Type B pancreatic cell (in vitro differentiated cells): ENCODE data around the gene ZNF595. TPM values are rescaled to one million over a fixed set of nuclear protein-coding genes. Genes with fewer than 3 reads are reported as not detected.
"Not testable (repeated sequence)": the region's sequence is repeated elsewhere in the genome, so short reads cannot be mapped to it uniquely, and the experiment has no call there.

Experiments used
- DNase-seq: peaks from one replicate; pipeline ENCODE4 v3.0.0; 2021; ENCODE audit warnings: mixed read lengths; ENCODE audit not compliant: unreplicated experiment; ENCODE audit errors: extremely low spot score
- H3K27ac Mint-ChIP-seq: 2 replicates; pipeline ENCODE4 v1.8.0; 2021; ENCODE audit warnings: mild to moderate bottlenecking, mixed read lengths
- H3K27me3 Mint-ChIP-seq: 2 replicates; pipeline ENCODE4 v1.8.0; 2021; ENCODE audit warnings: mixed read lengths
- H3K36me3 Mint-ChIP-seq: 2 replicates; pipeline ENCODE4 v1.8.0; 2021; ENCODE audit warnings: mixed read lengths
- H3K4me1 Mint-ChIP-seq: one replicate; pipeline ENCODE4 v1.8.0; 2021; ENCODE audit warnings: mixed read lengths; ENCODE audit not compliant: unreplicated experiment
- H3K4me3 Mint-ChIP-seq: 2 replicates; pipeline ENCODE4 v1.8.0; 2021; ENCODE audit warnings: mild to moderate bottlenecking, mixed read lengths
- H3K9me3 Mint-ChIP-seq: 2 replicates; pipeline ENCODE4 v1.8.0; 2021; ENCODE audit warnings: mixed read lengths
- CTCF ChIP-seq: fragments of 200-600 bp; sonication (generic); conservative IDR thresholded peaks from 2 replicates; pipeline ENCODE4 v1.5.0; 2021; ENCODE audit warnings: antibody characterized with exemption, mild to moderate bottlenecking
- long read RNA-seq: library from polyadenylated mRNA; unstranded; transcript quantifications from one replicate; pipeline ENCODE4 v2.0.0, GENCODE V29; 2020
- total RNA-seq: library from RNA; stranded (reverse); gene quantifications from 2 replicates; pipeline ENCODE4 v1.2.1, GENCODE V29; 2021; ENCODE audit warnings: low replicate concordance

Gene ZNF595
- 7.0 and 9.3 TPM in 2 replicates for total RNA-seq
- long read RNA-seq, transcript ZNF595-205 (4 exons, 2,911 nt), result major isoform, 14 of 19 reads
- long read RNA-seq, partial matches to known transcripts, result 1 of 19 reads
- long read RNA-seq, other reads (novel, unspliced or antisense), result 3 of 19 reads

- not testable (repeated sequence) for H3K27ac Mint-ChIP-seq, H3K4me1 Mint-ChIP-seq, H3K9me3 Mint-ChIP-seq, H3K27me3 Mint-ChIP-seq, H3K36me3 Mint-ChIP-seq, H3K4me3 Mint-ChIP-seq
- peak; percentile 74 for DNase-seq
Measured at GRCh38 chr4:52804-53479, at the start of gene ZNF595. Gene ZNF595, plus strand, starts transcription at chr4:53321. Its CDS starts 168 bp downstream, at chr4:53489.

GRCh38 chr4:9937-10870 lies 42.9 kb upstream of the ZNF595 start:
- H3K4me3 Mint-ChIP-seq, DNase-seq, H3K27ac Mint-ChIP-seq, H3K4me1 Mint-ChIP-seq, H3K9me3 Mint-ChIP-seq, H3K36me3 Mint-ChIP-seq, H3K27me3 Mint-ChIP-seq: not testable (repeated sequence)

GRCh38 chr4:11095-11815 lies 41.9 kb upstream of the ZNF595 start:
- not testable (repeated sequence) for H3K4me1 Mint-ChIP-seq, H3K36me3 Mint-ChIP-seq, H3K9me3 Mint-ChIP-seq, H3K27me3 Mint-ChIP-seq, H3K27ac Mint-ChIP-seq, H3K4me3 Mint-ChIP-seq, DNase-seq

- not testable (repeated sequence) for H3K27ac Mint-ChIP-seq, DNase-seq, H3K4me3 Mint-ChIP-seq, H3K27me3 Mint-ChIP-seq, H3K9me3 Mint-ChIP-seq, H3K4me1 Mint-ChIP-seq, H3K36me3 Mint-ChIP-seq
- TF ChIP-seq CTCF, result peak; percentile 49
Measured at GRCh38 chr4:11816-12417, 41.2 kb upstream of the ZNF595 start.

- not testable (repeated sequence) for H3K4me3 Mint-ChIP-seq, H3K9me3 Mint-ChIP-seq, H3K27ac Mint-ChIP-seq, H3K27me3 Mint-ChIP-seq, DNase-seq, H3K36me3 Mint-ChIP-seq, H3K4me1 Mint-ChIP-seq
Measured at GRCh38 chr4:18128-18527, 35.0 kb upstream of the ZNF595 start.

GRCh38 chr4:18589-18988 lies 34.5 kb upstream of the ZNF595 start:
- H3K9me3 Mint-ChIP-seq, H3K27ac Mint-ChIP-seq, H3K4me3 Mint-ChIP-seq, DNase-seq, H3K4me1 Mint-ChIP-seq, H3K27me3 Mint-ChIP-seq, H3K36me3 Mint-ChIP-seq: not testable (repeated sequence)

- not testable (repeated sequence) for H3K27ac Mint-ChIP-seq, DNase-seq, H3K4me1 Mint-ChIP-seq, H3K36me3 Mint-ChIP-seq, H3K9me3 Mint-ChIP-seq, H3K4me3 Mint-ChIP-seq, H3K27me3 Mint-ChIP-seq
Measured at GRCh38 chr4:22882-23281, 30.2 kb upstream of the ZNF595 start.

- not testable (repeated sequence) for H3K27ac Mint-ChIP-seq, H3K4me3 Mint-ChIP-seq, H3K27me3 Mint-ChIP-seq, H3K9me3 Mint-ChIP-seq, DNase-seq, H3K36me3 Mint-ChIP-seq, H3K4me1 Mint-ChIP-seq
Measured at GRCh38 chr4:24359-24758, 28.8 kb upstream of the ZNF595 start.

- not testable (repeated sequence) for DNase-seq, H3K4me3 Mint-ChIP-seq, H3K27ac Mint-ChIP-seq, H3K9me3 Mint-ChIP-seq, H3K27me3 Mint-ChIP-seq, H3K4me1 Mint-ChIP-seq, H3K36me3 Mint-ChIP-seq
Measured at GRCh38 chr4:27501-27900, 25.6 kb upstream of the ZNF595 start.

GRCh38 chr4:28767-29542 lies 24.2 kb upstream of the ZNF595 start:
- H3K4me1 Mint-ChIP-seq, H3K27me3 Mint-ChIP-seq, H3K4me3 Mint-ChIP-seq, H3K36me3 Mint-ChIP-seq, DNase-seq, H3K27ac Mint-ChIP-seq, H3K9me3 Mint-ChIP-seq: not testable (repeated sequence)

- not testable (repeated sequence) for H3K36me3 Mint-ChIP-seq, H3K4me3 Mint-ChIP-seq, H3K27me3 Mint-ChIP-seq, H3K27ac Mint-ChIP-seq, DNase-seq, H3K4me1 Mint-ChIP-seq, H3K9me3 Mint-ChIP-seq
Measured at GRCh38 chr4:33314-33713, 19.8 kb upstream of the ZNF595 start.
